OCI-LY1 (cell line): ENCODE results near the gene HS3ST5.

Experiments used
- H2AFZ ChIP-seq: fragments of 200-600 bp; sonication (generic), shearing (Covaris generic); 2 replicates; pipeline ENCODE4 v1.6.0; 2014; ENCODE audit warnings: antibody characterized with exemption, mild to moderate bottlenecking, low read length
- H3F3A ChIP-seq: fragments of 200-600 bp; sonication (generic), shearing (Covaris generic); 2 replicates; pipeline ENCODE4 v1.6.0; 2014; ENCODE audit warnings: mild to moderate bottlenecking, antibody characterized with exemption, low read length, moderate library complexity; ENCODE audit not compliant: insufficient read depth
- H3K27ac ChIP-seq: fragments of 200-600 bp; sonication (generic); 2 replicates; pipeline ENCODE4 v1.5.1; 2014; ENCODE audit warnings: low read length, mixed run types, mild to moderate bottlenecking, low read depth; ENCODE audit not compliant: poor library complexity, severe bottlenecking
- H3K27me3 ChIP-seq: fragments of 200-600 bp; sonication (generic); 2 replicates; pipeline ENCODE4 v1.6.0; 2014; ENCODE audit warnings: antibody characterized with exemption, mild to moderate bottlenecking, low read length, moderate library complexity; ENCODE audit not compliant: insufficient read depth
- H3K36me3 ChIP-seq: fragments of 200-600 bp; sonication (generic); 2 replicates; pipeline ENCODE4 v1.6.1; 2014; ENCODE audit warnings: mild to moderate bottlenecking, antibody characterized with exemption, low read length, moderate library complexity, mixed read lengths; ENCODE audit not compliant: insufficient read depth
- H3K4me1 ChIP-seq: fragments of 200-600 bp; sonication (generic); 2 replicates; pipeline ENCODE4 v1.5.1; 2014; ENCODE audit warnings: mild to moderate bottlenecking, low read length, moderate library complexity; ENCODE audit not compliant: insufficient read depth, severe bottlenecking
- H3K4me2 ChIP-seq: fragments of 200-600 bp; sonication (generic), shearing (Covaris generic); 2 replicates; pipeline ENCODE4 v1.6.1; 2014; ENCODE audit warnings: low read length
- H3K4me3 ChIP-seq: fragments of 200-600 bp; sonication (generic); 2 replicates; pipeline ENCODE4 v1.5.1; 2014; ENCODE audit warnings: low read length, low read depth, mild to moderate bottlenecking, mixed read lengths; ENCODE audit not compliant: poor library complexity, severe bottlenecking
- H3K79me2 ChIP-seq: fragments of 200-600 bp; shearing (Covaris generic); 2 replicates; pipeline ENCODE4 v1.6.1; 2016; ENCODE audit warnings: mixed run types, low read length, mixed read lengths; ENCODE audit not compliant: insufficient read depth
- H3K9ac ChIP-seq: fragments of 200-600 bp; sonication (generic), shearing (Covaris generic); 2 replicates; pipeline ENCODE4 v1.6.1; 2014; ENCODE audit warnings: mild to moderate bottlenecking, low read length, mixed read lengths
- H3K9me2 ChIP-seq: fragments of 200-600 bp; sonication (generic), shearing (Covaris generic); 2 replicates; pipeline ENCODE4 v1.6.1; 2014; ENCODE audit warnings: low read depth, mild to moderate bottlenecking, low read length, mixed read lengths
- H3K9me3 ChIP-seq: fragments of 200-600 bp; shearing (Covaris generic); 2 replicates; pipeline ENCODE4 v1.6.1; 2014; ENCODE audit warnings: low read length, mixed read lengths
- H4K20me1 ChIP-seq: fragments of 200-600 bp; sonication (generic), shearing (Covaris generic); 2 replicates; pipeline ENCODE4 v1.6.0; 2016; ENCODE audit warnings: mild to moderate bottlenecking, low read length; ENCODE audit not compliant: insufficient read depth
- EZH2 ChIP-seq: fragments of 200-600 bp; sonication (generic), shearing (Covaris generic); IDR thresholded peaks from 2 replicates; pipeline ENCODE4 v1.8.0; 2017; ENCODE audit warnings: borderline replicate concordance, mixed run types, mild to moderate bottlenecking, antibody characterized with exemption, low read length, moderate library complexity, mixed read lengths
- TF ChIP-seq, protein P1 (sequence below): fragments of 200-600 bp; sonication (generic), shearing (Covaris generic); IDR thresholded peaks from 2 replicates; pipeline ENCODE4 v1.5.1; 2017; ENCODE audit warnings: mild to moderate bottlenecking, antibody characterized with exemption, low read length, moderate library complexity, mixed read lengths

HS3ST5 gene

DNA sequence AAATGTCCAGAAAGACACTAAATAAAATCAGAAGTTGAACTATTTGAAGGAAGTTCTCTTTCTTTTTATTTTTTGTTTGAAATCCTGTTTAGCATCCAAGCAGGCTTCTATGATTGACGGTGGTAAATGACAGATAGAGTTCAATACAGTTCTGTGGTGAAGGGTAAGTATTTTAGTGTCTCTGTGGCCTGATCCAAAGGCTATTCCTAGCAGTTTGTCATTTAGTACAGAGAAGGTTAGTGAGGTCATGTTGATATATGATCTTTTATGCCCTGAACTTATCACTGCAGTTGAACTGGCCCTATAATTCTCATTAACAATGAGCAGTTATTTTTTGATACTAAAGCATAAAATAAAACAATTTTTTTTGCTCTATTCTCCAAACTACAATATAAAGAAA lies 227.2 kb downstream of the HS3ST5 start:
- no peaks in the 10 kb centered on the region for H3K4me1 ChIP-seq
- H3K4me3 ChIP-seq = no peak overlapping the region
- no peaks in the 10 kb centered on the region for H3K36me3 ChIP-seq
- no peaks in the 10 kb centered on the region; the same call in 1 of the 2 replicates for H3F3A ChIP-seq
- H3K79me2 ChIP-seq = no peaks in the 10 kb centered on the region
- no peaks in the 10 kb centered on the region for H4K20me1 ChIP-seq
- H3K9me2 ChIP-seq = no peaks in the 10 kb centered on the region
- H3K27ac ChIP-seq = no peak overlapping the region
- no peaks in the 10 kb centered on the region for H3K27me3 ChIP-seq
- H2AFZ ChIP-seq = no peak overlapping the region
- no peak for TF ChIP-seq EZH2
- TF ChIP-seq, protein P1, sequence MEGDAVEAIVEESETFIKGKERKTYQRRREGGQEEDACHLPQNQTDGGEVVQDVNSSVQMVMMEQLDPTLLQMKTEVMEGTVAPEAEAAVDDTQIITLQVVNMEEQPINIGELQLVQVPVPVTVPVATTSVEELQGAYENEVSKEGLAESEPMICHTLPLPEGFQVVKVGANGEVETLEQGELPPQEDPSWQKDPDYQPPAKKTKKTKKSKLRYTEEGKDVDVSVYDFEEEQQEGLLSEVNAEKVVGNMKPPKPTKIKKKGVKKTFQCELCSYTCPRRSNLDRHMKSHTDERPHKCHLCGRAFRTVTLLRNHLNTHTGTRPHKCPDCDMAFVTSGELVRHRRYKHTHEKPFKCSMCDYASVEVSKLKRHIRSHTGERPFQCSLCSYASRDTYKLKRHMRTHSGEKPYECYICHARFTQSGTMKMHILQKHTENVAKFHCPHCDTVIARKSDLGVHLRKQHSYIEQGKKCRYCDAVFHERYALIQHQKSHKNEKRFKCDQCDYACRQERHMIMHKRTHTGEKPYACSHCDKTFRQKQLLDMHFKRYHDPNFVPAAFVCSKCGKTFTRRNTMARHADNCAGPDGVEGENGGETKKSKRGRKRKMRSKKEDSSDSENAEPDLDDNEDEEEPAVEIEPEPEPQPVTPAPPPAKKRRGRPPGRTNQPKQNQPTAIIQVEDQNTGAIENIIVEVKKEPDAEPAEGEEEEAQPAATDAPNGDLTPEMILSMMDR = no peak
- H3K9me3 ChIP-seq = no peaks in the 10 kb centered on the region
- no peak overlapping the region for H3K9ac ChIP-seq
- H3K4me2 ChIP-seq = no peak overlapping the region

DNA sequence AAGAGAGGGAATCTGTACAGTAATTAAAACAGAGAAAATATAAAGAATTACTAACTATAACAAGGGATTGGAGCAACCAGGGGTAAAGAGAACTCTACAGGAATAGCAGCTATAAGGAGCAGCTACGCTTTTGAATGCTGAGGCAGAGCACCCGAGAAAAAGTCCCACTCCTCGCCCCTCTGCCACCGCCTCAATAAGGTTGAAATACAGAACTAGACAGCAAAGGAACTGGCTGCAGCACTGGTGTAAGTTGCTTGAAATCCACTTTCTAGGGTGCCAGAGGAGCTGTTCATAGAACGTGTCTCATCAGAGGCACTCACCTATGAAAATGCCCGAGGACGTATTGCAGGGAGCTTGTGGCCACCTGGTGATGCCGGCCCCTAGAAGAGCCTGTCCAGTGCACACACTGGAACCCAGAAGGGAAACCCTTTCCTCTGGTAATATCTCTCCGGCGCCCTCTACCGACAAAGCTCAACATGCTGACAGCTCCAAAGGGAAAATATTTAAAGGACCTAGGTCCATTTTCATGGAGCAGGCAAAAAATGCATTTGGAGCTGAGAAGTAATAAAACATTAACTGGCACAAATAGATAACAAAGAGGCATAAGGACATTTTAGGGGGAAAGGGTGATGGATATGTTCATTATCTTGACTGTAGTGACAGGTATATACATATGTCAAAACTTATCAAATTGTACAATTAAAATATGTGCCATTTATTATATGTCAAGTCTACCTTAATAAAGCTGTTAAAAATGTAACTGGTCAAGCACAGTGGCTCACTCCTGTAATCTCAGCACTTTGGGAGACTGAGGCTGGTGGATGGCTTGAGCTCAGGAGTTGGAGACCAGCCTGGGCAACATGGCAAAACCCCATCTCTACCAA lies 234.5 kb downstream of the HS3ST5 start:
- no peak overlapping the region for H3K4me3 ChIP-seq
- H3K9me2 ChIP-seq = no peaks in the 10 kb centered on the region
- H3K36me3 ChIP-seq = no peaks in the 10 kb centered on the region
- no peak overlapping the region for H2AFZ ChIP-seq
- no peak overlapping the region for H3K9ac ChIP-seq
- H3K27ac ChIP-seq = no peak overlapping the region
- H3F3A ChIP-seq = no peaks in the 10 kb centered on the region; the same call in 1 of the 2 replicates
- no peak overlapping the region for H3K4me2 ChIP-seq
- H3K79me2 ChIP-seq = no peaks in the 10 kb centered on the region
- no peaks in the 10 kb centered on the region for H3K27me3 ChIP-seq
- H3K9me3 ChIP-seq = no peaks in the 10 kb centered on the region
- no peaks in the 10 kb centered on the region for H4K20me1 ChIP-seq
- H3K4me1 ChIP-seq = no peaks in the 10 kb centered on the region
- TF ChIP-seq, protein P1 = peak; percentile 72
- no peak for TF ChIP-seq EZH2

DNA sequence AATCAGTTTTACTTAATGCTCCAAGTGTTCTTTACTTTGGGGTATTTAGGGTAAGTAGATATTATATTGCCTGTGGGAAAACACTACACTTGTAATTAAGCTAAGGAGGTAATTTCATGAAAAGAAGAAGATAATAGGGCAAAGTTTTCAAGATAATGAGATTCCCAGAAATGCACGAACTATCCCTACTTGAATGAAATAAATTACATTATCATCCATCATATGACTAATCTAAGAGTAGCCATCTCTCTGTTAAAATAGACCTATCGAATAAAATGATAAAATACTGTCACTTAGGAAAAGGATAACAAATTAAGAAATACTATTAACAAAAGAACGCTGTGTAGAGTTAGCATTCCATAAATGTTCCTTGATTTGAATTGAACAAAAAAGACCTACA lies 236.8 kb downstream of the HS3ST5 start:
- H3K9ac ChIP-seq = no peak overlapping the region
- no peak overlapping the region for H3K4me2 ChIP-seq
- no peaks in the 10 kb centered on the region for H3K9me3 ChIP-seq
- no peaks in the 10 kb centered on the region for H3K79me2 ChIP-seq
- TF ChIP-seq EZH2 = no peak
- TF ChIP-seq, protein P1 = no peak
- H4K20me1 ChIP-seq = no peaks in the 10 kb centered on the region
- H3K4me1 ChIP-seq = no peaks in the 10 kb centered on the region
- no peaks in the 10 kb centered on the region for H3K27me3 ChIP-seq
- H3K4me3 ChIP-seq = no peak overlapping the region
- H3K9me2 ChIP-seq = no peaks in the 10 kb centered on the region
- no peak overlapping the region for H2AFZ ChIP-seq
- H3K36me3 ChIP-seq = no peaks in the 10 kb centered on the region
- no peak overlapping the region for H3K27ac ChIP-seq
- H3F3A ChIP-seq = no peaks in the 10 kb centered on the region; the same call in 1 of the 2 replicates
